AG09319 (cell line): Measurements from ENCODE around the gene PTPN1.

ENCODE experiments used
- DNase-seq: peaks from one replicate; pipeline ENCODE4 v3.0.0-alpha.2; 2010; ENCODE audit warnings: low read depth; ENCODE audit errors: extremely low read depth
- CTCF ChIP-seq: IDR thresholded peaks from 2 replicates; pipeline ENCODE4 v1.5.1; 2011; ENCODE audit warnings: low read depth, mild to moderate bottlenecking, inconsistent platforms, low read length, moderate library complexity

The PTPN1 gene

GRCh38 chr20:50509923-50510705, at the start of gene PTPN1:
Gene PTPN1 (plus strand): TSS chr20:50510383. CDS start chr20:50510528, 145 bp downstream.
- peak; percentile 96 for DNase-seq
- TF ChIP-seq CTCF, result no peak

- peak; percentile 87 for TF ChIP-seq CTCF
- DNase-seq, result peak; percentile 39
These were observed 49.4 kb upstream of the PTPN1 start for GRCh38 chr20:50460608-50461267.

- no peak for TF ChIP-seq CTCF
- DNase-seq, result no peak
These were observed 48.0 kb upstream of the PTPN1 start for GRCh38 chr20:50462093-50462690.

- no peak for DNase-seq
These were observed 46.0 kb upstream of the PTPN1 start for GRCh38 chr20:50464026-50464724.

GRCh38 chr20:50464725-50465650, 45.2 kb upstream of the PTPN1 start:
- DNase-seq, result no peak
- TF ChIP-seq CTCF, result no peak

More at GRCh38 chr20:50464026-50464724, 46.0 kb upstream of the PTPN1 start:
- peak; percentile 68 for TF ChIP-seq CTCF

- TF ChIP-seq CTCF, result no peak
- DNase-seq, result no peak
These were observed 43.0 kb upstream of the PTPN1 start for GRCh38 chr20:50467174-50467573.
